Endothelial cell of umbilical vein (primary cell): ENCODE data around the gene PELI2. TPM values are rescaled to one million over a fixed set of nuclear protein-coding genes. Genes with fewer than 3 reads are reported as not detected.

Source experiments
- BruUV-seq: library from RNA; stranded (reverse); fragments of 400-500 nt; replicated peaks from 2 replicates; lab custom pipeline; 2021; lab: Mats Ljungman, UMichigan
- CTCF ChIA-PET: fragments of 300-600, 350-600 bp; sonication (Branson Sonifier 250); formaldehyde crosslinking; loops from one replicate; lab custom pipeline; 2021; ENCODE audit warnings: antibody characterized with exemption, inconsistent platforms; lab: Charles Lee
- POLR2A ChIA-PET: fragments of 300-600, 350-600 bp; sonication (Branson Sonifier 250); formaldehyde crosslinking; loops from one replicate; lab custom pipeline; 2021; ENCODE audit warnings: antibody characterized with exemption, inconsistent platforms; lab: Charles Lee
- DNase-seq: peaks from one replicate; pipeline ENCODE4 v3.0.0-alpha.2; 2011; ENCODE audit warnings: low read depth, low spot score
- FAIRE-seq: peaks from 2 replicates; lab custom pipeline; 2011; peaks lifted over from hg19 to GRCh38; lab: Jason Lieb, UNC
- H2AFZ ChIP-seq: 2 replicates; pipeline ENCODE4 v1.6.0; 2012; ENCODE audit warnings: low read depth, low read length, control low read depth, inconsistent platforms
- H3K27ac ChIP-seq: 2 replicates; pipeline ENCODE4 v1.5.1; 2011; ENCODE audit warnings: low read depth, mild to moderate bottlenecking, control low read depth, low read length, moderate library complexity; ENCODE audit not compliant: insufficient read depth
- H3K27me3 ChIP-seq, 2 experiments: 2 replicates each; pipeline versions ENCODE4 v1.6.0 to v1.6.1; 2011; ENCODE audit warnings: low read length in 2 of 2, mixed read lengths in 1 of 2; ENCODE audit not compliant: control insufficient read depth in 2 of 2, insufficient read depth in 2 of 2
- H3K36me3 ChIP-seq, 2 experiments: 2 replicates in 1 of 2; 3 replicates in 1 of 2; pipeline ENCODE4 v1.5.1; 2011; ENCODE audit warnings: low read length in 2 of 2, mild to moderate bottlenecking in 1 of 2, moderate library complexity in 1 of 2; ENCODE audit not compliant: control insufficient read depth in 2 of 2, insufficient read depth in 2 of 2; ENCODE audit errors: extremely low read depth in 1 of 2
- H3K4me1 ChIP-seq: 3 replicates; pipeline ENCODE4 v1.5.1; 2011; ENCODE audit warnings: mild to moderate bottlenecking, low read length; ENCODE audit not compliant: control insufficient read depth, insufficient read depth; ENCODE audit errors: extremely low read depth
- H3K4me2 ChIP-seq: 2 replicates; pipeline ENCODE4 v1.6.1; 2011; ENCODE audit warnings: low read length, control low read depth, mixed read lengths; ENCODE audit not compliant: insufficient read depth
- H3K4me3 ChIP-seq, 3 experiments: fragments of 200-600 bp in 1 of 3; sonication (generic), shearing (Covaris generic) in 1 of 3; replicated peaks in 1 of 3; 2 replicates each; pipeline ENCODE4 v1.5.1; 2011 to 2016; ENCODE audit warnings: control low read depth in 3 of 3, low read length in 3 of 3, mild to moderate bottlenecking in 2 of 3, inconsistent platforms in 1 of 3, low read depth in 1 of 3, moderate library complexity in 1 of 3; ENCODE audit not compliant: insufficient read depth in 1 of 3
- H3K79me2 ChIP-seq: 2 replicates; pipeline ENCODE4 v1.6.0; 2012; ENCODE audit warnings: low read length, inconsistent platforms; ENCODE audit not compliant: control insufficient read depth, insufficient read depth
- H3K9ac ChIP-seq: replicated peaks from 2 replicates; pipeline ENCODE3; 2011; ENCODE audit warnings: low read length, control low read depth; ENCODE audit not compliant: insufficient read depth; ENCODE audit errors: extremely low read depth
- H3K9me1 ChIP-seq: replicated peaks from 3 replicates; pipeline ENCODE4 v1.6.0; 2011; ENCODE audit warnings: mild to moderate bottlenecking, low read length; ENCODE audit not compliant: control insufficient read depth, insufficient read depth; ENCODE audit errors: extremely low read depth
- H3K9me3 ChIP-seq: replicated peaks from 2 replicates; pipeline ENCODE4 v1.5.1; 2012; ENCODE audit warnings: low read length, inconsistent platforms; ENCODE audit not compliant: control insufficient read depth, insufficient read depth
- H4K20me1 ChIP-seq: replicated peaks from 2 replicates; pipeline ENCODE3; 2011; ENCODE audit warnings: mild to moderate bottlenecking, low read length; ENCODE audit not compliant: control insufficient read depth, insufficient read depth; ENCODE audit errors: extremely low read depth
- EZH2 ChIP-seq: IDR thresholded peaks from 2 replicates; pipeline ENCODE4 v1.6.1; 2012; ENCODE audit warnings: borderline replicate concordance, low read depth, mild to moderate bottlenecking, moderate library complexity, low read length, inconsistent platforms; ENCODE audit not compliant: severe bottlenecking
- FOS ChIP-seq: IDR thresholded peaks from 2 replicates; pipeline ENCODE4 v1.6.1; 2011; ENCODE audit warnings: mild to moderate bottlenecking, low read length, moderate library complexity, borderline replicate concordance; ENCODE audit not compliant: insufficient read depth
- GATA2 ChIP-seq: IDR thresholded peaks from 2 replicates; pipeline ENCODE4 v1.7.0; 2011; ENCODE audit warnings: low read depth, mild to moderate bottlenecking, moderate library complexity, mixed read lengths, low read length; ENCODE audit not compliant: insufficient read length, insufficient read depth
- JUN ChIP-seq: IDR thresholded peaks from 2 replicates; pipeline ENCODE4 v1.6.1; 2011; ENCODE audit warnings: borderline replicate concordance, low read depth; ENCODE audit not compliant: insufficient read length, insufficient read depth
- MYC ChIP-seq: IDR thresholded peaks from one replicate; pipeline ENCODE4 v1.6.1; 2011; ENCODE audit warnings: mild to moderate bottlenecking, low read depth, low read length
- POLR2A ChIP-seq: IDR thresholded peaks from 2 replicates; pipeline ENCODE4 v1.6.1; 2012; ENCODE audit warnings: low read depth, mild to moderate bottlenecking, control low read depth, low read length
- POLR2AphosphoS5 ChIP-seq: IDR thresholded peaks from 2 replicates; pipeline ENCODE4 v1.6.1; 2012; ENCODE audit warnings: low read depth, mild to moderate bottlenecking, control low read depth, low read length, moderate library complexity; ENCODE audit not compliant: insufficient read depth
- dilution Hi-C: fragments of 300-500 bp; cut with MboI; formaldehyde crosslinking; loops from one replicate; pipeline ENCODE4 v1.15.0; 2019; ENCODE audit warnings: low sequenced_read_pairs; ENCODE audit not compliant: extremely low pct_ligation_motif_present
- intact Hi-C: fragments of 100-400 bp; cut with micrococcal nuclease; formaldehyde crosslinking; loops from one replicate; pipeline ENCODE4 v1.10.0; 2022
- polyA plus RNA-seq, 4 experiments: library from polyadenylated mRNA; depleted of rRNA in 3 of 4; stranded (reverse) in 3 of 4; unstranded in 1 of 4; fragments of >200 nt; gene quantifications; 2 replicates each; pipeline versions ENCODE4 v1.2.1 to v1.2.3, GENCODE V29; 2011 to 2012; ENCODE audit warnings: missing spikeins in 1 of 4
- total RNA-seq: library from RNA; stranded (reverse); gene quantifications from 2 replicates; pipeline ENCODE4 v1.2.3, GENCODE V29; 2021
- TF ChIP-seq, protein P1 (sequence below), 2 donors: IDR thresholded peaks; 1 replicate in 1 of 2; 2 replicates in 1 of 2; pipeline ENCODE4 v1.5.1; 2011; ENCODE audit warnings: low read length in 2 of 2, mild to moderate bottlenecking in 2 of 2, moderate library complexity in 2 of 2, control low read depth in 1 of 2, inconsistent platforms in 1 of 2, low read depth in 1 of 2; ENCODE audit not compliant: insufficient read depth in 1 of 2; ENCODE audit errors: extremely low read depth in 1 of 2
- TF ChIP-seq, protein P2 (sequence below): IDR thresholded peaks from 2 replicates; pipeline ENCODE4 v1.6.1; 2011; ENCODE audit not compliant: insufficient read depth, insufficient read length

PELI2 gene
- total and polyA plus RNA-seq, 2 donors (not counting 3 experiments of a cell fraction or from before 2014, with no cell fraction given) = 11.5 to 13.0 TPM

DNA sequence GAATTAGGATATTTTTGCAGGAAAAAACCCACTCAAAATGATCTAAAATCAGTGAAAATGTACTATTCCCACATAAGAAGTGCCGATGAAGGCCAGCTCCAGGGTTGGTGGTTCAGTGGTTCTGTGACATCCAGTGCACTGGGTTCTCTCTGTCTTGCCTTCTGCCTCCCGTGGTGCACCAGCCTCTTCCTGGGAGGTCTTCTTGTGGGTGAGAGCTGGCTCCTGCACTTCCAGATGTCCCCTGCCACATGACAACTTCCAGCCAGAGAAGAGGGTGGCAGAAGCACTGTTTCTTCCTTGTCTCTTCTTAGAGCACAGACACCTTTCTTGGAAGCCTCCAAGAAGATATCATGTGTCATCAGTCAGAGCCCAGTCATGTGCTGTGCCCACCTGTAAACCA lies 170.9 kb downstream of the PELI2 start:
- no peak overlapping the region for H3K4me2 ChIP-seq
- CTCF ChIA-PET = interaction anchor here (1.3 kb wide), 1 partner anchor 51 kb away, joined by 3 read pairs; no protein-coding TSS in a partner anchor
- intact Hi-C loops = no loop called here
- no peaks in the 10 kb centered on the region for H3K36me3 ChIP-seq
- BruUV-seq = no TSS peak
- TF ChIP-seq JUN = no peak
- TF ChIP-seq POLR2AphosphoS5 = no peak
- TF ChIP-seq EZH2 = no peak
- TF ChIP-seq, protein P1, sequence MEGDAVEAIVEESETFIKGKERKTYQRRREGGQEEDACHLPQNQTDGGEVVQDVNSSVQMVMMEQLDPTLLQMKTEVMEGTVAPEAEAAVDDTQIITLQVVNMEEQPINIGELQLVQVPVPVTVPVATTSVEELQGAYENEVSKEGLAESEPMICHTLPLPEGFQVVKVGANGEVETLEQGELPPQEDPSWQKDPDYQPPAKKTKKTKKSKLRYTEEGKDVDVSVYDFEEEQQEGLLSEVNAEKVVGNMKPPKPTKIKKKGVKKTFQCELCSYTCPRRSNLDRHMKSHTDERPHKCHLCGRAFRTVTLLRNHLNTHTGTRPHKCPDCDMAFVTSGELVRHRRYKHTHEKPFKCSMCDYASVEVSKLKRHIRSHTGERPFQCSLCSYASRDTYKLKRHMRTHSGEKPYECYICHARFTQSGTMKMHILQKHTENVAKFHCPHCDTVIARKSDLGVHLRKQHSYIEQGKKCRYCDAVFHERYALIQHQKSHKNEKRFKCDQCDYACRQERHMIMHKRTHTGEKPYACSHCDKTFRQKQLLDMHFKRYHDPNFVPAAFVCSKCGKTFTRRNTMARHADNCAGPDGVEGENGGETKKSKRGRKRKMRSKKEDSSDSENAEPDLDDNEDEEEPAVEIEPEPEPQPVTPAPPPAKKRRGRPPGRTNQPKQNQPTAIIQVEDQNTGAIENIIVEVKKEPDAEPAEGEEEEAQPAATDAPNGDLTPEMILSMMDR (IDR thresholded peaks at IDR 0.05; ENCODE audit: extremely low read depth in 1 of 2, insufficient read depth in 1 of 2, low read depth in 1 of 2, low read length in 2 of 2) = no peak
- TF ChIP-seq POLR2A = no peak
- TF ChIP-seq GATA2 = no peak
- no peak for TF ChIP-seq FOS
- TF ChIP-seq MYC = no peak
- TF ChIP-seq, protein P2, sequence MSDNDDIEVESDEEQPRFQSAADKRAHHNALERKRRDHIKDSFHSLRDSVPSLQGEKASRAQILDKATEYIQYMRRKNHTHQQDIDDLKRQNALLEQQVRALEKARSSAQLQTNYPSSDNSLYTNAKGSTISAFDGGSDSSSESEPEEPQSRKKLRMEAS = no peak
- POLR2A ChIA-PET = no interaction called here
- DNase-seq (no peak), FAIRE-seq (no peak)
- H2AFZ ChIP-seq = no peak overlapping the region
- dilution Hi-C loops = no loop called here
- H3K4me1 ChIP-seq = no peaks in the 10 kb centered on the region
- H3K4me3 ChIP-seq = no peak overlapping the region
- no peaks in the 10 kb centered on the region for H3K27me3 ChIP-seq
- H3K9me3 ChIP-seq = no peaks in the 10 kb centered on the region
- H4K20me1 ChIP-seq = no peaks in the 10 kb centered on the region
- no peaks in the 10 kb centered on the region for H3K79me2 ChIP-seq
- no peak overlapping the region for H3K9ac ChIP-seq
- no peaks in the 10 kb centered on the region for H3K9me1 ChIP-seq
- H3K27ac ChIP-seq = no peak overlapping the region
